ENCODE measurements around the gene SULT2B1.
A peak's percentile ranks its signal among the peaks of the same experiment; 100 is the strongest.
"Not testable (repeated sequence)": the region's sequence is repeated elsewhere in the genome, so short reads cannot be mapped to it uniquely, and the experiment has no call there.

The SULT2B1 gene

GRCh38 chr19:48551437-48552302, at the start of gene SULT2B1:
TSS of gene SULT2B1 (plus strand) at chr19:48552172. CDS start at chr19:48552253, 81 bp downstream.
- DNase-seq (ENCODE audit: low read depth in 2 of 2): no peak

GRCh38 chr19:48502350-48503018, 49.5 kb upstream of the SULT2B1 start:
- no peak for DNase-seq (ENCODE audit: low read depth in 2 of 2)

GRCh38 chr19:48506138-48506733, 45.7 kb upstream of the SULT2B1 start:
- no peak for DNase-seq (ENCODE audit: low read depth in 2 of 2)

- no peak for DNase-seq (ENCODE audit: low read depth in 2 of 2)
Measured at GRCh38 chr19:48507911-48508439, 44.0 kb upstream of the SULT2B1 start.

GRCh38 chr19:48508729-48509411, 43.1 kb upstream of the SULT2B1 start:
- no peak for DNase-seq (ENCODE audit: low read depth in 2 of 2)

GRCh38 chr19:48509467-48510194, 42.3 kb upstream of the SULT2B1 start:
- no peak for DNase-seq (ENCODE audit: low read depth in 2 of 2)

GRCh38 chr19:48510421-48511268, 41.3 kb upstream of the SULT2B1 start:
- DNase-seq (ENCODE audit: low read depth in 2 of 2): peak; percentile 62 to 70

GRCh38 chr19:48511321-48511731, 40.6 kb upstream of the SULT2B1 start:
- DNase-seq (ENCODE audit: low read depth in 2 of 2): no peak

GRCh38 chr19:48511800-48512503, 40.0 kb upstream of the SULT2B1 start, which contains the start of gene LMTK3:
TSS of gene LMTK3 (minus strand) at chr19:48511835. CDS start at chr19:48511576, 259 bp downstream.
- DNase-seq (ENCODE audit: low read depth in 2 of 2): peak; percentile 55 to 72

- no peak for DNase-seq (ENCODE audit: low read depth in 2 of 2)
Measured at GRCh38 chr19:48512504-48513288, 39.3 kb upstream of the SULT2B1 start.

GRCh38 chr19:48513289-48514122, 38.5 kb upstream of the SULT2B1 start:
- peak; percentile 49 to 66 for DNase-seq (ENCODE audit: low read depth in 2 of 2)

- no peak for DNase-seq (ENCODE audit: low read depth in 2 of 2)
Measured at GRCh38 chr19:48514123-48514458, 37.9 kb upstream of the SULT2B1 start.

GRCh38 chr19:48516536-48516935, 35.4 kb upstream of the SULT2B1 start:
- no peak for DNase-seq (ENCODE audit: low read depth in 2 of 2)

GRCh38 chr19:48518207-48518606, 33.8 kb upstream of the SULT2B1 start:
- DNase-seq (ENCODE audit: low read depth in 2 of 2): no peak

GRCh38 chr19:48519426-48519825, 32.5 kb upstream of the SULT2B1 start:
- not testable (repeated sequence) for DNase-seq (ENCODE audit: low read depth in 2 of 2)

- no peak for DNase-seq (ENCODE audit: low read depth in 2 of 2)
Measured at GRCh38 chr19:48520134-48520533, 31.8 kb upstream of the SULT2B1 start.

GRCh38 chr19:48524221-48524620, 27.8 kb upstream of the SULT2B1 start:
- no peak for DNase-seq (ENCODE audit: low read depth in 2 of 2)

GRCh38 chr19:48524732-48525131, 27.2 kb upstream of the SULT2B1 start:
- no peak for DNase-seq (ENCODE audit: low read depth in 2 of 2)

All from stimulated activated CD4-positive, alpha-beta T cell treated with anti-CD3 and anti-CD28 coated beads, Interleukin-15, amount 100 ng/mL, for 48 hours (primary cell).